ENCODE results near the gene XPA. TPM values are rescaled to one million over a fixed set of nuclear protein-coding genes. Genes with fewer than 3 reads are reported as not detected.

The XPA gene
- total RNA-seq, 4 donors from 2014 or later = 16.6 to 27.8 (median 20.0) TPM

DNA sequence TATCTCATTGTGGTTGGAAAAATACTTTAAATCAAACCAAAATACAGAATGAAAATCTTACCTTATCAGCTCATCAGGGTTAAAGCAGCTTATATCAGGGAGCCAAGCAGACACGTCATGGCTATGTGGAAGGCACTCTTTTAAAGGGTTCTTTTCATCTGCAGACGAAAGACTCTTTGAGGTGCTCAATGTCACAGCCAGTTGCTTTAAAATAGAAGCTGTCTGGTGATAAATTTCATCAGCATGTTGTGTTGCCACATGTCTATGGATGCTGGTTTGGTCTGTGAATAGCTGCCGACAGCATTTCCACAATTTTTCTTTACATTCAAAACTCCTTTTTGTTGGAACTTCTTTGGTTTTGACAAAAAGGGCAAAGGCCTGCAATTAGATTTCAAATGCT, 71.5 kb downstream of the XPA start:
- Histone ChIP-seq H3K27ac (no peak overlapping the region), H3K27me3 (no peaks in the 10 kb centered on the region), H3K9me3 (no peaks in the 10 kb centered on the region), H3K36me3 (peaks cover 0 to 49% (median 0%) of the 10 kb centered on the region in 3 donors), H3K4me3 (no peak overlapping the region), H3K4me1 (peaks cover 0 to 36% (median 0%) of the 10 kb centered on the region in 4 donors)
- DNase-seq (ENCODE audit: low spot score in 2 of 2) = no peak
- TF ChIP-seq EP300 (IDR thresholded peaks at IDR 0.05) (no peak), POLR2A (IDR thresholded peaks at IDR 0.05) (no peak)
- 52 to 65% methylated on average over 3 of the region's 3 CpGs for WGBS, 2 donors

Other genes with a start within 250 kb of the XPA start
- 10 to 100 TPM; 30.0 to 47.0 (median 36.0) TPM for gene TMOD1, start 195.7 kb downstream of the XPA start, total RNA-seq
- gene TSTD2, start 64.0 kb downstream of the XPA start, total RNA-seq = 10 to 100 TPM; 14.0 to 54.1 (median 23.6) TPM
- 10 to 100 TPM; 18.6 to 38.4 (median 24.4) TPM for gene NCBP1, start 63.5 kb downstream of the XPA start, total RNA-seq
- gene FOXE1, start 155.9 kb upstream of the XPA start, total RNA-seq = not detected
- 10 to 100 TPM; 16.7 to 30.9 (median 19.7) TPM for gene TRMO, start 225.2 kb upstream of the XPA start, total RNA-seq
- gene HEMGN, start 240.8 kb upstream of the XPA start, total RNA-seq = not detected